ENCODE results near the gene CHRNA10.

DNA sequence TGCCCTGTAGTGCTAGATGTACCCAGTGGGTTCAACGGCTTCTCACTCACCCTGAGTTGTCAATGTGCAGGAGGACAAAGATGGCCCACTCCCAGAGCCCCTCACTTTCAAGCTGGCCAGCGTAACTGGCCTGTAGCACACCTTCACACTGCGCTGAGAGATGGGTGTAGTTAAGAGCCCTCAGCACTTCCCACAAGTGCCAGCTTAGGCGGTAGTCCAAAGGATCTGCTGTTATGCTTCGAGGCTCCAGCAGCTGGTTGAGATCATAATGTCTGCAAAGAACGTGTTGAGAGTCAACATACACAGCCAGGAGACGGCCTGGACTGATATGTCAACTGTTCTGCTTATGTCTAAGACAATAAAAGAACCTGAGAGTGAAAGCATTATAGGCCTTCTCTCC, 14.7 kb upstream of the CHRNA10 start:
- TF ChIP-seq EZH2 (IDR thresholded peaks at IDR 0.05; ENCODE audit: borderline replicate concordance, low read length): no peak
- TF ChIP-seq, protein P1, sequence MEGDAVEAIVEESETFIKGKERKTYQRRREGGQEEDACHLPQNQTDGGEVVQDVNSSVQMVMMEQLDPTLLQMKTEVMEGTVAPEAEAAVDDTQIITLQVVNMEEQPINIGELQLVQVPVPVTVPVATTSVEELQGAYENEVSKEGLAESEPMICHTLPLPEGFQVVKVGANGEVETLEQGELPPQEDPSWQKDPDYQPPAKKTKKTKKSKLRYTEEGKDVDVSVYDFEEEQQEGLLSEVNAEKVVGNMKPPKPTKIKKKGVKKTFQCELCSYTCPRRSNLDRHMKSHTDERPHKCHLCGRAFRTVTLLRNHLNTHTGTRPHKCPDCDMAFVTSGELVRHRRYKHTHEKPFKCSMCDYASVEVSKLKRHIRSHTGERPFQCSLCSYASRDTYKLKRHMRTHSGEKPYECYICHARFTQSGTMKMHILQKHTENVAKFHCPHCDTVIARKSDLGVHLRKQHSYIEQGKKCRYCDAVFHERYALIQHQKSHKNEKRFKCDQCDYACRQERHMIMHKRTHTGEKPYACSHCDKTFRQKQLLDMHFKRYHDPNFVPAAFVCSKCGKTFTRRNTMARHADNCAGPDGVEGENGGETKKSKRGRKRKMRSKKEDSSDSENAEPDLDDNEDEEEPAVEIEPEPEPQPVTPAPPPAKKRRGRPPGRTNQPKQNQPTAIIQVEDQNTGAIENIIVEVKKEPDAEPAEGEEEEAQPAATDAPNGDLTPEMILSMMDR (IDR thresholded peaks at IDR 0.05; ENCODE audit: low read length): no peak
